HEK293T (cell line): Measurements from ENCODE around the gene MGAM2.

Source experiments
- CTCF ChIA-PET: fragments of 350-600 bp; formaldehyde crosslinking; extraction: SDS; loops from one replicate; lab custom pipeline; 2021; ENCODE audit warnings: antibody characterized with exemption, inconsistent platforms; lab: Yijun Ruan, JAX
- POLR2A ChIA-PET: fragments of 350-600 bp; formaldehyde crosslinking; extraction: SDS; loops from one replicate; lab custom pipeline; 2020; ENCODE audit warnings: antibody characterized with exemption, inconsistent platforms; lab: Yijun Ruan, JAX
- DNase-seq: peaks from one replicate; pipeline ENCODE4 v3.0.0; 2012; ENCODE audit warnings: mixed read lengths; ENCODE audit errors: extremely low spot score
- ARNT ChIP-seq: fragments of 450-650 bp; IDR thresholded peaks from 2 replicates; pipeline ENCODE4 v1.6.1; 2017; ENCODE audit warnings: mild to moderate bottlenecking
- BHLHE40 ChIP-seq: fragments of 450-650 bp; IDR thresholded peaks from 2 replicates; pipeline ENCODE4 v1.6.1; 2016; ENCODE audit warnings: mild to moderate bottlenecking, moderate library complexity, borderline replicate concordance
- CTBP1 ChIP-seq: fragments of 450-650 bp; IDR thresholded peaks from 2 replicates; pipeline ENCODE4 v1.6.1; 2016; ENCODE audit warnings: borderline replicate concordance
- ELF4 ChIP-seq: fragments of 450-650 bp; IDR thresholded peaks from 2 replicates; pipeline ENCODE4 v1.6.1; 2017; ENCODE audit warnings: antibody characterized with exemption
- FOXK2 ChIP-seq: fragments of 450-650 bp; IDR thresholded peaks from 2 replicates; pipeline ENCODE4 v1.6.1; 2016; ENCODE audit warnings: mild to moderate bottlenecking
- FOXM1 ChIP-seq: fragments of 450-650 bp; IDR thresholded peaks from 2 replicates; pipeline ENCODE4 v1.6.1; 2017; ENCODE audit warnings: mild to moderate bottlenecking, borderline replicate concordance
- HDGF ChIP-seq: fragments of 450-650 bp; IDR thresholded peaks from 2 replicates; pipeline ENCODE4 v1.6.1; 2017; ENCODE audit warnings: antibody characterized with exemption, borderline replicate concordance
- L3MBTL2 ChIP-seq: fragments of 450-650 bp; conservative IDR thresholded peaks from 2 replicates; pipeline ENCODE4 v1.6.1; 2016; ENCODE audit warnings: mild to moderate bottlenecking
- LEF1 ChIP-seq: fragments of 450-650 bp; IDR thresholded peaks from 2 replicates; pipeline ENCODE4 v1.6.1; 2017; ENCODE audit warnings: mild to moderate bottlenecking, borderline replicate concordance
- NFRKB ChIP-seq: fragments of 450-650 bp; IDR thresholded peaks from 2 replicates; pipeline ENCODE4 v1.6.1; 2016; ENCODE audit warnings: mild to moderate bottlenecking, moderate library complexity
- PKNOX1 ChIP-seq: fragments of 450-650 bp; IDR thresholded peaks from 2 replicates; pipeline ENCODE4 v1.6.1; 2016
- SP1 ChIP-seq: fragments of 450-650 bp; IDR thresholded peaks from 2 replicates; pipeline ENCODE4 v1.6.1; 2017
- SUZ12 ChIP-seq: fragments of 450-650 bp; IDR thresholded peaks from 2 replicates; pipeline ENCODE4 v1.6.1; 2016; ENCODE audit warnings: mild to moderate bottlenecking
- TARDBP ChIP-seq: fragments of 450-650 bp; IDR thresholded peaks from 2 replicates; pipeline ENCODE4 v1.6.1; 2016
- ZNF384 ChIP-seq: fragments of 450-650 bp; IDR thresholded peaks from 2 replicates; pipeline ENCODE4 v1.6.1; 2016

MGAM2 gene

GRCh38 chr7:142140401-142140959 lies 29.0 kb downstream of the MGAM2 start:
- CTCF ChIA-PET = interaction anchor here (0.6 to 1.6 kb wide), 2 partner anchors 11 to 13 kb away, joined by 5 to 6 read pairs; no protein-coding TSS in a partner anchor
- no peak for TF ChIP-seq FOXK2
- POLR2A ChIA-PET = no interaction called here
- no peak for DNase-seq

- DNase-seq = no peak
- ChIA-PET CTCF (no interaction called here), POLR2A (no interaction called here)
- TF ChIP-seq ARNT (no peak), HDGF (no peak), L3MBTL2 (no peak), NFRKB (no peak), ELF4 (no peak), BHLHE40 (no peak), CTBP1 (no peak), LEF1 (no peak), SP1 (no peak), FOXK2 (no peak), FOXM1 (no peak)
Measured at GRCh38 chr7:142142702-142143101, 31.2 kb downstream of the MGAM2 start.

- CTCF ChIA-PET = interaction anchor here (0.7 kb wide), 1 partner anchor 381 kb away, joined by 3 read pairs; no protein-coding TSS in a partner anchor
- DNase-seq = no peak
- TF ChIP-seq PKNOX1 (no peak), ARNT (no peak), HDGF (no peak), SUZ12 (no peak), LEF1 (no peak)
- POLR2A ChIA-PET = no interaction called here
Measured at GRCh38 chr7:142146124-142146523, 34.6 kb downstream of the MGAM2 start.

- TF ChIP-seq NFRKB (no peak), ELF4 (no peak), PKNOX1 (no peak), ZNF384 (no peak), LEF1 (no peak), ARNT (no peak), CTBP1 (no peak)
- no peak for DNase-seq
- POLR2A ChIA-PET = no interaction called here
- CTCF ChIA-PET = no interaction called here
Measured at GRCh38 chr7:142150356-142150755, 38.8 kb downstream of the MGAM2 start.

GRCh38 chr7:142150869-142151268 lies 39.4 kb downstream of the MGAM2 start:
- DNase-seq = no peak
- ChIA-PET CTCF (no interaction called here), POLR2A (no interaction called here)
- TF ChIP-seq BHLHE40 = no peak
- TF ChIP-seq FOXK2 = no peak
- TF ChIP-seq SUZ12 = no peak
- TF ChIP-seq TARDBP = no peak

GRCh38 chr7:142152076-142152475 lies 40.6 kb downstream of the MGAM2 start:
- ChIA-PET POLR2A (no interaction called here), CTCF (interaction anchor here (2.8 kb wide), 1 partner anchor 177 kb away, joined by 8 read pairs; no protein-coding TSS in a partner anchor)
- no peak for DNase-seq
- TF ChIP-seq FOXK2 = no peak
- no peak for TF ChIP-seq PKNOX1
- no peak for TF ChIP-seq ARNT
- TF ChIP-seq ELF4 = no peak

- TF ChIP-seq HDGF (no peak), PKNOX1 (no peak), SUZ12 (no peak), TARDBP (no peak), SP1 (no peak)
- POLR2A ChIA-PET = no interaction called here
- CTCF ChIA-PET = interaction anchor here (1.1 to 2.8 kb wide), 4 partner anchors 11 to 219 kb away, joined by 3 to 8 read pairs (median 6); no protein-coding TSS in a partner anchor
- DNase-seq = peak; percentile 62
Measured at GRCh38 chr7:142153400-142153799, 41.9 kb downstream of the MGAM2 start.
